ENCODE results near the gene COL9A2.

Gene COL9A2

GRCh38 chr1:40315239-40315794 is 1.8 kb downstream of the COL9A2 start:
- peak overlapping the region; percentile 49 for H3K9ac ChIP-seq (ENCODE audit: low read length)
- H3K27ac ChIP-seq (ENCODE audit: low read depth, low read length): peak overlapping the region; percentile 40
- H3K4me3 ChIP-seq (ENCODE audit: low read length): peak overlapping the region; percentile 68
- H3K36me3 ChIP-seq (ENCODE audit: control insufficient read depth, insufficient read depth, low read length): no peaks in the 10 kb centered on the region
- no peaks in the 10 kb centered on the region for H3K4me1 ChIP-seq (ENCODE audit: control insufficient read depth, insufficient read depth, low read length)
- peaks cover 21% of the 10 kb centered on the region for H3K27me3 ChIP-seq (ENCODE audit: control insufficient read depth, insufficient read depth, low read length)

- H3K36me3 ChIP-seq (ENCODE audit: control insufficient read depth, insufficient read depth, low read length): no peaks in the 10 kb centered on the region
- peak overlapping the region; percentile 40 for H3K27ac ChIP-seq (ENCODE audit: low read depth, low read length)
- no peaks in the 10 kb centered on the region for H3K4me1 ChIP-seq (ENCODE audit: control insufficient read depth, insufficient read depth, low read length)
- H3K9ac ChIP-seq (ENCODE audit: low read length): peak overlapping the region; percentile 49
- peak overlapping the region; percentile 68 for H3K4me3 ChIP-seq (ENCODE audit: low read length)
- H3K27me3 ChIP-seq (ENCODE audit: control insufficient read depth, insufficient read depth, low read length): peaks cover 21% of the 10 kb centered on the region
Measured at GRCh38 chr1:40314721-40315238, 2.3 kb downstream of the COL9A2 start.

GRCh38 chr1:40313958-40314720 is 2.9 kb downstream of the COL9A2 start:
- H3K4me3 ChIP-seq (ENCODE audit: low read length): no peak overlapping the region
- H3K36me3 ChIP-seq (ENCODE audit: control insufficient read depth, insufficient read depth, low read length): no peaks in the 10 kb centered on the region
- H3K27ac ChIP-seq (ENCODE audit: low read depth, low read length): no peak overlapping the region
- H3K4me1 ChIP-seq (ENCODE audit: control insufficient read depth, insufficient read depth, low read length): no peaks in the 10 kb centered on the region
- peaks cover 21% of the 10 kb centered on the region for H3K27me3 ChIP-seq (ENCODE audit: control insufficient read depth, insufficient read depth, low read length)
- H3K9ac ChIP-seq (ENCODE audit: low read length): no peak overlapping the region

GRCh38 chr1:40313329-40313957 is 3.6 kb downstream of the COL9A2 start:
- Histone ChIP-seq H3K4me3 (ENCODE audit: low read length) (no peak overlapping the region), H3K36me3 (ENCODE audit: control insufficient read depth, insufficient read depth, low read length) (no peaks in the 10 kb centered on the region), H3K27me3 (ENCODE audit: control insufficient read depth, insufficient read depth, low read length) (peaks cover 21% of the 10 kb centered on the region), H3K4me1 (ENCODE audit: control insufficient read depth, insufficient read depth, low read length) (no peaks in the 10 kb centered on the region), H3K27ac (ENCODE audit: low read depth, low read length) (no peak overlapping the region), H3K9ac (ENCODE audit: low read length) (no peak overlapping the region)

GRCh38 chr1:40312238-40313205 is 4.6 kb downstream of the COL9A2 start:
- Histone ChIP-seq H3K9ac (ENCODE audit: low read length) (no peak overlapping the region), H3K4me1 (ENCODE audit: control insufficient read depth, insufficient read depth, low read length) (no peaks in the 10 kb centered on the region), H3K27me3 (ENCODE audit: control insufficient read depth, insufficient read depth, low read length) (peaks cover 15% of the 10 kb centered on the region), H3K36me3 (ENCODE audit: control insufficient read depth, insufficient read depth, low read length) (no peaks in the 10 kb centered on the region), H3K27ac (ENCODE audit: low read depth, low read length) (no peak overlapping the region), H3K4me3 (ENCODE audit: low read length) (no peak overlapping the region)

- peaks cover 8% of the 10 kb centered on the region for H3K27me3 ChIP-seq (ENCODE audit: control insufficient read depth, insufficient read depth, low read length)
- no peak overlapping the region for H3K4me3 ChIP-seq (ENCODE audit: low read length)
- no peaks in the 10 kb centered on the region for H3K36me3 ChIP-seq (ENCODE audit: control insufficient read depth, insufficient read depth, low read length)
- H3K9ac ChIP-seq (ENCODE audit: low read length): no peak overlapping the region
- no peak overlapping the region for H3K27ac ChIP-seq (ENCODE audit: low read depth, low read length)
- H3K4me1 ChIP-seq (ENCODE audit: control insufficient read depth, insufficient read depth, low read length): no peaks in the 10 kb centered on the region
Measured at GRCh38 chr1:40311692-40312091, 5.4 kb downstream of the COL9A2 start.

GRCh38 chr1:40310983-40311642 is 6.0 kb downstream of the COL9A2 start:
- Histone ChIP-seq H3K4me3 (ENCODE audit: low read length) (no peak overlapping the region), H3K9ac (ENCODE audit: low read length) (no peak overlapping the region), H3K36me3 (ENCODE audit: control insufficient read depth, insufficient read depth, low read length) (no peaks in the 10 kb centered on the region), H3K27me3 (ENCODE audit: control insufficient read depth, insufficient read depth, low read length) (peaks cover 5% of the 10 kb centered on the region), H3K27ac (ENCODE audit: low read depth, low read length) (no peak overlapping the region), H3K4me1 (ENCODE audit: control insufficient read depth, insufficient read depth, low read length) (no peaks in the 10 kb centered on the region)

GRCh38 chr1:40310129-40310461 is 7.0 kb downstream of the COL9A2 start:
- H3K4me1 ChIP-seq (ENCODE audit: control insufficient read depth, insufficient read depth, low read length): no peaks in the 10 kb centered on the region
- H3K36me3 ChIP-seq (ENCODE audit: control insufficient read depth, insufficient read depth, low read length): no peaks in the 10 kb centered on the region
- no peak overlapping the region for H3K4me3 ChIP-seq (ENCODE audit: low read length)
- H3K27me3 ChIP-seq (ENCODE audit: control insufficient read depth, insufficient read depth, low read length): no peaks in the 10 kb centered on the region
- no peak overlapping the region for H3K27ac ChIP-seq (ENCODE audit: low read depth, low read length)
- H3K9ac ChIP-seq (ENCODE audit: low read length): no peak overlapping the region

- Histone ChIP-seq H3K36me3 (ENCODE audit: control insufficient read depth, insufficient read depth, low read length) (no peaks in the 10 kb centered on the region), H3K9ac (ENCODE audit: low read length) (no peak overlapping the region), H3K27ac (ENCODE audit: low read depth, low read length) (no peak overlapping the region), H3K4me1 (ENCODE audit: control insufficient read depth, insufficient read depth, low read length) (no peaks in the 10 kb centered on the region), H3K4me3 (ENCODE audit: low read length) (no peak overlapping the region), H3K27me3 (ENCODE audit: control insufficient read depth, insufficient read depth, low read length) (no peaks in the 10 kb centered on the region)
Measured at GRCh38 chr1:40309374-40310128, 7.5 kb downstream of the COL9A2 start.

GRCh38 chr1:40308036-40308727 is 8.9 kb downstream of the COL9A2 start:
- Histone ChIP-seq H3K9ac (ENCODE audit: low read length) (no peak overlapping the region), H3K4me3 (ENCODE audit: low read length) (no peak overlapping the region), H3K4me1 (ENCODE audit: control insufficient read depth, insufficient read depth, low read length) (no peaks in the 10 kb centered on the region), H3K27ac (ENCODE audit: low read depth, low read length) (no peak overlapping the region), H3K27me3 (ENCODE audit: control insufficient read depth, insufficient read depth, low read length) (peaks cover 2% of the 10 kb centered on the region), H3K36me3 (ENCODE audit: control insufficient read depth, insufficient read depth, low read length) (no peaks in the 10 kb centered on the region)

- Histone ChIP-seq H3K9ac (ENCODE audit: low read length) (no peak overlapping the region), H3K27ac (ENCODE audit: low read depth, low read length) (no peak overlapping the region)
Measured at GRCh38 chr1:40307186-40307585, 9.9 kb downstream of the COL9A2 start.

More at GRCh38 chr1:40307186-40307585, 9.9 kb downstream of the COL9A2 start:
- Histone ChIP-seq H3K4me1 (ENCODE audit: control insufficient read depth, insufficient read depth, low read length) (no peaks in the 10 kb centered on the region), H3K36me3 (ENCODE audit: control insufficient read depth, insufficient read depth, low read length) (no peaks in the 10 kb centered on the region), H3K4me3 (ENCODE audit: low read length) (no peak overlapping the region), H3K27me3 (ENCODE audit: control insufficient read depth, insufficient read depth, low read length) (peaks cover 2% of the 10 kb centered on the region)

Measured in rectal smooth muscle tissue (tissue), 1 donor.